OCI-LY1 (cell line): ENCODE data around the gene CDKL5.

Source experiments
- H2AFZ ChIP-seq: fragments of 200-600 bp; sonication (generic), shearing (Covaris generic); 2 replicates; pipeline ENCODE4 v1.6.0; 2014; ENCODE audit warnings: antibody characterized with exemption, mild to moderate bottlenecking, low read length
- H3F3A ChIP-seq: fragments of 200-600 bp; sonication (generic), shearing (Covaris generic); 2 replicates; pipeline ENCODE4 v1.6.0; 2014; ENCODE audit warnings: mild to moderate bottlenecking, antibody characterized with exemption, low read length, moderate library complexity; ENCODE audit not compliant: insufficient read depth
- H3K27ac ChIP-seq: fragments of 200-600 bp; sonication (generic); 2 replicates; pipeline ENCODE4 v1.5.1; 2014; ENCODE audit warnings: low read length, mixed run types, mild to moderate bottlenecking, low read depth; ENCODE audit not compliant: poor library complexity, severe bottlenecking
- H3K27me3 ChIP-seq: fragments of 200-600 bp; sonication (generic); 2 replicates; pipeline ENCODE4 v1.6.0; 2014; ENCODE audit warnings: antibody characterized with exemption, mild to moderate bottlenecking, low read length, moderate library complexity; ENCODE audit not compliant: insufficient read depth
- H3K36me3 ChIP-seq: fragments of 200-600 bp; sonication (generic); 2 replicates; pipeline ENCODE4 v1.6.1; 2014; ENCODE audit warnings: mild to moderate bottlenecking, antibody characterized with exemption, low read length, moderate library complexity, mixed read lengths; ENCODE audit not compliant: insufficient read depth
- H3K4me1 ChIP-seq: fragments of 200-600 bp; sonication (generic); 2 replicates; pipeline ENCODE4 v1.5.1; 2014; ENCODE audit warnings: mild to moderate bottlenecking, low read length, moderate library complexity; ENCODE audit not compliant: insufficient read depth, severe bottlenecking
- H3K4me2 ChIP-seq: fragments of 200-600 bp; sonication (generic), shearing (Covaris generic); 2 replicates; pipeline ENCODE4 v1.6.1; 2014; ENCODE audit warnings: low read length
- H3K4me3 ChIP-seq: fragments of 200-600 bp; sonication (generic); 2 replicates; pipeline ENCODE4 v1.5.1; 2014; ENCODE audit warnings: low read length, low read depth, mild to moderate bottlenecking, mixed read lengths; ENCODE audit not compliant: poor library complexity, severe bottlenecking
- H3K79me2 ChIP-seq: fragments of 200-600 bp; shearing (Covaris generic); 2 replicates; pipeline ENCODE4 v1.6.1; 2016; ENCODE audit warnings: mixed run types, low read length, mixed read lengths; ENCODE audit not compliant: insufficient read depth
- H3K9ac ChIP-seq: fragments of 200-600 bp; sonication (generic), shearing (Covaris generic); 2 replicates; pipeline ENCODE4 v1.6.1; 2014; ENCODE audit warnings: mild to moderate bottlenecking, low read length, mixed read lengths
- H3K9me2 ChIP-seq: fragments of 200-600 bp; sonication (generic), shearing (Covaris generic); 2 replicates; pipeline ENCODE4 v1.6.1; 2014; ENCODE audit warnings: low read depth, mild to moderate bottlenecking, low read length, mixed read lengths
- H3K9me3 ChIP-seq: fragments of 200-600 bp; shearing (Covaris generic); 2 replicates; pipeline ENCODE4 v1.6.1; 2014; ENCODE audit warnings: low read length, mixed read lengths
- H4K20me1 ChIP-seq: fragments of 200-600 bp; sonication (generic), shearing (Covaris generic); 2 replicates; pipeline ENCODE4 v1.6.0; 2016; ENCODE audit warnings: mild to moderate bottlenecking, low read length; ENCODE audit not compliant: insufficient read depth
- CTCF ChIP-seq: fragments of 200-600 bp; sonication (generic), shearing (Covaris generic); IDR thresholded peaks from 2 replicates; pipeline ENCODE4 v1.5.1; 2017; ENCODE audit warnings: mild to moderate bottlenecking, antibody characterized with exemption, low read length, moderate library complexity, mixed read lengths
- EZH2 ChIP-seq: fragments of 200-600 bp; sonication (generic), shearing (Covaris generic); IDR thresholded peaks from 2 replicates; pipeline ENCODE4 v1.8.0; 2017; ENCODE audit warnings: borderline replicate concordance, mixed run types, mild to moderate bottlenecking, antibody characterized with exemption, low read length, moderate library complexity, mixed read lengths

CDKL5 gene

GRCh38 chrX:18558799-18559198, 133.4 kb downstream of the CDKL5 start:
- H3K4me1 ChIP-seq: no peaks in the 10 kb centered on the region
- no peak for TF ChIP-seq EZH2
- TF ChIP-seq CTCF: no peak
- H3K4me2 ChIP-seq: no peak overlapping the region
- H3K27ac ChIP-seq: no peak overlapping the region
- no peaks in the 10 kb centered on the region for H3K79me2 ChIP-seq
- H3K36me3 ChIP-seq: no peaks in the 10 kb centered on the region
- no peaks in the 10 kb centered on the region for H3F3A ChIP-seq
- H3K4me3 ChIP-seq: no peak overlapping the region
- H3K9me2 ChIP-seq: no peaks in the 10 kb centered on the region
- no peaks in the 10 kb centered on the region for H4K20me1 ChIP-seq
- no peak overlapping the region for H3K9ac ChIP-seq
- no peaks in the 10 kb centered on the region for H3K27me3 ChIP-seq
- H2AFZ ChIP-seq: no peak overlapping the region
- H3K9me3 ChIP-seq: no peaks in the 10 kb centered on the region

GRCh38 chrX:18561020-18561419, 135.6 kb downstream of the CDKL5 start:
- Histone ChIP-seq H3K36me3 (no peaks in the 10 kb centered on the region), H2AFZ (no peak overlapping the region), H3K79me2 (no peaks in the 10 kb centered on the region), H3K9me3 (no peaks in the 10 kb centered on the region), H4K20me1 (no peaks in the 10 kb centered on the region), H3K27ac (no peak overlapping the region), H3K4me1 (no peaks in the 10 kb centered on the region), H3K9ac (no peak overlapping the region), H3K9me2 (no peaks in the 10 kb centered on the region), H3K27me3 (no peaks in the 10 kb centered on the region), H3K4me3 (no peak overlapping the region), H3F3A (no peaks in the 10 kb centered on the region), H3K4me2 (no peak overlapping the region)
- TF ChIP-seq EZH2 (no peak), CTCF (no peak)

- Histone ChIP-seq H3K27me3 (no peaks in the 10 kb centered on the region), H3K9ac (no peak overlapping the region), H4K20me1 (no peaks in the 10 kb centered on the region), H3K4me2 (no peak overlapping the region), H3K9me3 (no peaks in the 10 kb centered on the region), H3K27ac (no peak overlapping the region), H3K36me3 (no peaks in the 10 kb centered on the region), H3F3A (no peaks in the 10 kb centered on the region), H3K9me2 (no peaks in the 10 kb centered on the region), H3K4me3 (no peak overlapping the region), H3K4me1 (no peaks in the 10 kb centered on the region), H2AFZ (no peak overlapping the region), H3K79me2 (no peaks in the 10 kb centered on the region)
- no peak for TF ChIP-seq CTCF
- TF ChIP-seq EZH2: no peak
These were observed 140.3 kb downstream of the CDKL5 start for GRCh38 chrX:18565727-18566126.
